ENCODE measurements around the gene AGPAT3. TPM values are rescaled to one million over a fixed set of nuclear protein-coding genes. Genes with fewer than 3 reads are reported as not detected.

Gene AGPAT3
- total RNA-seq, 1 donor from 2014 or later, result 39.1 TPM

DNA sequence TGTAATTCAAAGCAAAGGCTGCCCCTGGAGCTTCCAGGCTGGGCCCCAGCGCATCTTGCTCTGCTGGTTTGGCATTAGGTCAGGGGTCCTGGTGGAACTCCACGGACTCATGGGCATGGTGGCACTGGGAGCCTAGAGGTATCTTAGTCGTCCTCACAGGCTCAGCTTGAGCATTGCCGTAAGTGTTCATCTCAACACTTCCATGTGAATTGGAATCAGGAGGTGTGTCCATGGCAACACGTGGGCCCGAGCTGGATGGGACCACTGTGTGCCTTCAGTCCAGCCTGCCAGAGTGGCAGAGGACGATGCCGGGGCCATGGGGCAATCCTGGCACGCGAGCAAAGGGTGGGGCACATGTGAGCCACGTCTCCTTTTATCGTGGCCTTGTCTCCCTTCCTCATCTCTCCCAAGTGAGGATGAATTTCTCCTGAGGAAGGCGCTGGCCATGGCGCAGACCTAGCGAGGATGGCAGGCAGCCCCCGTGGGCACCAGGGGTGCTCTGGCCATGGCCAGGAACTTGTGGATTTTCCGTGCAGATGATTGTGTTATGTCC, 47.0 kb downstream of the AGPAT3 start:
- H3K4me3 ChIP-seq (ENCODE audit: low read depth, low read length), result no peak overlapping the region
- TF ChIP-seq, protein P1, sequence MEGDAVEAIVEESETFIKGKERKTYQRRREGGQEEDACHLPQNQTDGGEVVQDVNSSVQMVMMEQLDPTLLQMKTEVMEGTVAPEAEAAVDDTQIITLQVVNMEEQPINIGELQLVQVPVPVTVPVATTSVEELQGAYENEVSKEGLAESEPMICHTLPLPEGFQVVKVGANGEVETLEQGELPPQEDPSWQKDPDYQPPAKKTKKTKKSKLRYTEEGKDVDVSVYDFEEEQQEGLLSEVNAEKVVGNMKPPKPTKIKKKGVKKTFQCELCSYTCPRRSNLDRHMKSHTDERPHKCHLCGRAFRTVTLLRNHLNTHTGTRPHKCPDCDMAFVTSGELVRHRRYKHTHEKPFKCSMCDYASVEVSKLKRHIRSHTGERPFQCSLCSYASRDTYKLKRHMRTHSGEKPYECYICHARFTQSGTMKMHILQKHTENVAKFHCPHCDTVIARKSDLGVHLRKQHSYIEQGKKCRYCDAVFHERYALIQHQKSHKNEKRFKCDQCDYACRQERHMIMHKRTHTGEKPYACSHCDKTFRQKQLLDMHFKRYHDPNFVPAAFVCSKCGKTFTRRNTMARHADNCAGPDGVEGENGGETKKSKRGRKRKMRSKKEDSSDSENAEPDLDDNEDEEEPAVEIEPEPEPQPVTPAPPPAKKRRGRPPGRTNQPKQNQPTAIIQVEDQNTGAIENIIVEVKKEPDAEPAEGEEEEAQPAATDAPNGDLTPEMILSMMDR (conservative IDR thresholded peaks at IDR 0.05; ENCODE audit: low read depth, low read length), result no peak
- no peak for DNase-seq (ENCODE audit: low read depth)

DNA sequence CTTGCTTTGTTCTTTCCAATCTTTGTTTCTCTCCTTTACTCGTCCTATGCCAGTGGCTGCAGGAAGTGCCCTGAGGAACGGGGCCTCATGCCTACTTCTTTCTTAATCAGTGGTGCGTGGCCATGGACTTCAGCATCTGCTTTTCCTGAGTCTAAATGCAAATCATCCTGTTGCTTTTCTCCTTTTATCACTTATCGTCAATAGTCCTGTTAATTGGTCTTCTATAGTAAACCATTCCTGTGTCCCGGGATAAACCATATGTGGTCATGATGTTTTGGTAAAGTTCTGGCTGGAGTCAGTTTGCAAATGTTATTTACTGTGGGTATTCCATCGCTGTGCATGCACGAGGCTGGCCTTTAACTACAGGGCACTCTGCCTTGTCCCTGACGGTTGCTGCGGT, 47.5 kb downstream of the AGPAT3 start:
- no peak overlapping the region for H3K4me3 ChIP-seq (ENCODE audit: low read depth, low read length)
- TF ChIP-seq, protein P1 (conservative IDR thresholded peaks at IDR 0.05; ENCODE audit: low read depth, low read length), result no peak
- DNase-seq (ENCODE audit: low read depth), result no peak

DNA sequence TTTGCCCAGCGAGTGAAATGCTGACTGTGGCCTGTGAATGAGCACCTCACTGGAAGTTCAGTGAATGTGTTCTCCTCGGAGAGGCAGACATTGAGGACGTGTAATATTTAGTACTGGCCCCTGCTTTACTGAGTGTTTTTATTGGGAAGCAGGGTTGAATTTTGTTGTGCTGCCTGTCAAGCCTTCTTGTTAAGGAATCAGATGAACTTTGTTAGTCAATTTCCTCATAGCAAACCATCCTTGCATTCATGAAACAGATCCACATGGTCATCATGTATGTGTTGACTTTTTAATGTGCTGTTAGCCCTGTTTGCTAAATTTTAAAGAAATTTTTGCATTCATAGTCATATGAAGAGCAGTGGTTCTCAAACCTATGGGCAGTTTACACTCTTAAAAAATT, 47.9 kb downstream of the AGPAT3 start:
- no peak overlapping the region for H3K4me3 ChIP-seq (ENCODE audit: low read depth, low read length)
- no peak for DNase-seq (ENCODE audit: low read depth)
- TF ChIP-seq, protein P1 (conservative IDR thresholded peaks at IDR 0.05; ENCODE audit: low read depth, low read length), result no peak

DNA sequence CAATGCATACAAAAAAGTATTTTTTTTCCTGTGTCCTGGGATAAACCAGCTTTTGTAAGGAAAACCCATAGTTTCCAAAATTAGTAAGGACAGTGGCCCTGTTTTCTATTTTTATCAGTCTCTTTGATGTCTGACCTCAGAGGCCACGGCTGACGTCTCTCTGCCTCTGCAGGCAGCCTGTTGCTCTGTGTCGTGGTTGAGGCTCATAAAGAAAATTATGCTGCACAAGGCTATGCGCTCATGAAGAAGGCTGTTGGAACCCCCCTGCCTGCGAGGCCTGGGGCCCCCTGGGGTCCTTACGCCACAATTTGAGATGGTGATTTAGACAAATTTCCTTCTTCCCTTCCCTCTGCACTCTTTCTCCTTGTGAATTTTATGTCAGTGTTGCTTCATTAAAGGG, 48.9 kb downstream of the AGPAT3 start:
- H3K4me3 ChIP-seq (ENCODE audit: low read depth, low read length), result no peak overlapping the region
- TF ChIP-seq, protein P1 (conservative IDR thresholded peaks at IDR 0.05; ENCODE audit: low read depth, low read length), result no peak
- no peak for DNase-seq (ENCODE audit: low read depth)

DNA sequence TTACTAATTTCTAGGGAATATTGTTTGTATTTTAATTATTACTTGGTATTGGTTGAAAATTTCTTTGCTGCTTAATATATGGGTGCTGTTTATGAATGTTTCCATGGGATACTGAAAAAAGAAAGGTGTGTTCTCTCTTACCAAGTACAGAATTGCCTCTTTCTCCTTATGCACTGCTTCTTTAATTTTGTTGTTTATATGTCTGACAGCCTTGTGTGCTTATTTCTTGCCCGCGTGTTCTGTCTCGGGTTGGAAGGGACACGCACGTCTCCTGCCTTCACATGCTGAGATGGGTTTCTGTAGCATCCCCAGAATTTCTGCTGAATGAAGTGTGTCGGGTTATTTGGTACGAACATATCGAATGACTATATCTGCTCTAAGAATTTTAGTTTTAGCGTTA, 51.1 kb downstream of the AGPAT3 start:
- DNase-seq (ENCODE audit: low read depth), result no peak
- TF ChIP-seq, protein P1 (conservative IDR thresholded peaks at IDR 0.05; ENCODE audit: low read depth, low read length), result no peak
- H3K4me3 ChIP-seq (ENCODE audit: low read depth, low read length), result no peak overlapping the region

DNA sequence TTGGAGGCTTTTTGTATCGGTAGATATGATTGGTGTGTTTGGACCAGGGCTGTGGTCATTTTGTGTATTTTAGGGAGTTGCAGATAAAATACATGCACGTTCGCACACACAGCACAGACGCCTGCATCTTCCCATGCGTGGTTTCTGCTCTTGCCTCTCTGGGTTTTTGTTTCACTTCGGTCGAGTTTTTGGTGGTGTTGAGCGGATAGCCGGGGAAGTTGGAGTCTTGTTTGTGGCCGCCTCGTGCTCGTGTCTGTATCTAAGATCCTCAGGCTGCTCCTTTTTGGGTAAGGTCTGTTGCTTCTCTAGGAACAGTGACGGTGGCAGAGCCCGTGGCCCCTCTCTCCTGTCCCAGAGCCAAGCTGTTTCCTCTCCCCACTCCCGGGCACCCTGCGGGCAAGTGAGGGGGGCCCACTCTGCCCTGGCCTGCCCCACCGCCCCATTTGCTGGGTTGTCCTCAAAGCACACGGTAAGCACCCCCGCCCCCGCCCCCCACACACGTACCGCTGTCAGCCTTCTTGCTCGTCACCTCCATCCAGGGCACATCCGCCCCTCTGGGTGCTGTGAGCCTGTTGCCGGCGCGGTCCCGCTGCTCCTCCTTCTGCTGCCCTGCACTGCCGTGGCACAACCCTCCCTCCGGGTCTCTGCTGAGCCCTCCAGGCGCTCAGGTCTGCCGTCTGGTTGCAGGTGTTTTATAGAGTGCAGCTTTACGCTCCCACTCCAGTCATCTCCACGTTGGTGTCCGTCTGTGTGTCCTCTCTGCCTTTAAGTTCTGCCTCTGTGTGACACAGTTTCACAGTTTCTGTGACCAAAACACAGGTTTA, 51.9 kb downstream of the AGPAT3 start:
- TF ChIP-seq, protein P1 (conservative IDR thresholded peaks at IDR 0.05; ENCODE audit: low read depth, low read length), result no peak
- peak overlapping the region; percentile 54 for H3K4me3 ChIP-seq (ENCODE audit: low read depth, low read length)
- DNase-seq (ENCODE audit: low read depth), result no peak
